Eye (tissue), 1 donor: ENCODE results near the gene PLEKHG4B.
"Not testable (repeated sequence)": the region's sequence is repeated elsewhere in the genome, so short reads cannot be mapped to it uniquely, and the experiment has no call there.

ENCODE experiments used
- DNase-seq: peaks from one replicate; pipeline ENCODE4 v3.0.0-alpha.2; 2015

The PLEKHG4B gene

DNA sequence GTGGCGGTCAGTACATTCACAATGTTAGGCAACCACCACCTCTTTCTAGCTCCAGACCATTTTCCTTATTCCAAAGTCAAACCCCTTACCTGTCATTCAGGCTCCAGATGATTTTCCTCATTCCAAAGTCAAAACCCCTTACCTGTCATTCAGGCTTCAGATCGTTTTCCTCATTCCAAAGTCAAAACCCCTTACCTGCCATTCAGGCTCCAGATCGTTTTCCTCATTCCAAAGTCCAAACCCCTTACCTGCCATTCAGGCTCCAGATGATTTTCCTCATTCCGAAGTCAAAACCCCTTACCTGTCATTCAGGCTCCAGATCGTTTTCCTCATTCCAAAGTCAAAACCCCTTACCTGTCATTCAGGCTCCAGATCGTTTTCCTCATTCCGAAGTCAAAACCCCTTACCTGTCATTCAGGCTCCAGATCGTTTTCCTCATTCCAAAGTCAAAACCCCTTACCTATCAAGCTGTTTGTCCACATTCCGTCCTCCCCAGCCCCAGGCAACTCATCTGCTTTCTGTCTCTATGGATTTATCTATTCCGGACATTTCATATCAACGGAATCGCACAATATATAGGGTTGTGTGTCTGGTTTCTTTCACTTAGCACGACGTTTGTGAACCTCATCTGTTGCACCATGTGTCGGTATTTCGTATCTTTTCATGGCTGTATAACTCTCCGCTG, 5.2 kb downstream of the PLEKHG4B start:
- no peak for DNase-seq

DNA sequence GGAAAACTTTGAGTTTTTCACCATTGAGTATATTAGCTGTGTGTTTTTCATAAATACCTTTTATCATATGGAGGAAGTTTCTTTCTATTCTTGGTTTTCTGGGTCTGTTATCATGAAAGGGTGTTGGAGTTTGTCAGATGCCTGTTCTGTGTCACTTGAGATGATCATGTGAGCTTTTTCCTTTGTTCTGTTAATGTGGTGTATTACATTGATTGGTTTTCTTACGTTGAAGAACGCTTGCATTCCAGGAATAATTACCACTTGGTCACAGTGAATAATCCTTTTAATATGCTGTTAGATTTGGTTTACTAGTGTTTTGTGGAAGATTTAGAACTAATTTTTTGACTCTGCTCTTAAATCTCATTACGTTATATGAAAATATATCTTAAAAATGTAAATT, 7.8 kb downstream of the PLEKHG4B start:
- DNase-seq = peak; percentile 42

DNA sequence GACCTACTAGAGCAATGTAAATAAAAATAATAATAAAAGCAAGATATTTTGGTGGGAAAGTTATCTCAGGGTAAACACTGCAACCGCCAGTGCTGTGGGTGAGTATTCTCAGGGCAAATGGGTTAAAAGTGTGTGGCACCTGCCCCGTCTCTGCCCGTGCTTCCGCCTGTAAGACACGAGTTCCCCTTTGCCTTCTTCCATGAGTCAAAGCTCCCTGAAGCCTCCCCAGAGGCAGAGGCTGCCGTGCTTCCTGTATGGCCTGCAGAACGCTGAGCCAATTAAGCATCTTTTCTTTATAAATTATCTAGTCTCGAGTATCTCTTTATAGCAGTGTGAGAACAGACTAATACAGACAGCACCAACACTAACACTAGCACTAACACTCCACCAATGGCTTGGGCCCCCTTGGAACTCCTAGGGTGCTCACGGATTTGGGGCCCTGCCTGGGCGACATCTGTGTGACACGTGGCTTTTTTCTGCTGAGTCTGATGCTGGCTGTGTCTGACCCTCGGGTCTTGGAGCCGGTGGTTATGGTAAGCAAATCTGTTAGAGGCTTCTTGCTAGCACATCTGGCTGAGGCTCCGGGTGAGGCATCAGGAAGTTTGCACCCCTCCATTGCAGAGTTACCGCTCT, 10.6 kb downstream of the PLEKHG4B start:
- DNase-seq = no peak

DNA sequence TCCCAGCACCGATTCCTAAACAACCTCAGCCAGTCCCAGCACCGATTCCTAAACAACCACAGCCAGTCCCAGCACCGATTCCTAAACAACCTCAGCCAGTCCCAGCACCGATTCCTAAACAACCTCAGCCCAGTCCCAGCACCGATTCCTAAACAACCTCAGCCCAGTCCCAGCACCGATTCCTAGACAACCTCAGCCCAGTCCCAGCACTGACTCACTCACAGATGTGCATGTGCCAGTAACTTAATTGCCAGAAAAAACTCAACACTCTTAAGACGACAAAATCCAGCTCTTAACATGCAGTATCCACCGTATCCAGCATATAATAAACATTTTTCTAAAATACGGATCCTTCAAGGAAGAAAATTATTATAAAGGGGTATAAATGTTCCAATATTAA, 12.1 kb downstream of the PLEKHG4B start:
- not testable (repeated sequence) for DNase-seq

DNA sequence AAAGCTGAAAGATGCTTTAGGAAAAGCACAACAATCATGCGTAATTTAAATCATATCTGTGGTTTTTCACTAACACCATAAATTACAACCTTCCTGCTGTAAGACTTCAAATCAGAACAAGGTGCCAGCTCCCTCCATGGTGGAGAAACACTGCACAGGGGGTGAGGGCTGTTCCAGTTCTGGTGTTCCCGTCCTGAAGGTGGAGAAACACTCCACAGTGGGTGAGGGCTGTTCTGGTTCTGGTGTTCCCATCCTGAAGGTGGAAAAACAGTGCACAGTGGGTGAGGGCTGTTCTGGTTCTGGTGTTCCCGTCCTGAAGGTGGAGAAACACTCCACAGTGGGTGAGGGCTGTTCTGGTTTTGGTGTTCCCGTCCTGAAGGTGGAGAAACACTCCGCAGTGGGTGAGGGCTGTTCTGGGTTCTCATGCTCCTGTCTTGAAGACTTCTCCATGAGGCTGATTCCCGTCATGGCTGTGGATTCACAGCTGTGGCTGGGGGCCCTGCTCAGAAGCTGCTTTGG, 12.9 kb downstream of the PLEKHG4B start:
- no peak for DNase-seq

DNA sequence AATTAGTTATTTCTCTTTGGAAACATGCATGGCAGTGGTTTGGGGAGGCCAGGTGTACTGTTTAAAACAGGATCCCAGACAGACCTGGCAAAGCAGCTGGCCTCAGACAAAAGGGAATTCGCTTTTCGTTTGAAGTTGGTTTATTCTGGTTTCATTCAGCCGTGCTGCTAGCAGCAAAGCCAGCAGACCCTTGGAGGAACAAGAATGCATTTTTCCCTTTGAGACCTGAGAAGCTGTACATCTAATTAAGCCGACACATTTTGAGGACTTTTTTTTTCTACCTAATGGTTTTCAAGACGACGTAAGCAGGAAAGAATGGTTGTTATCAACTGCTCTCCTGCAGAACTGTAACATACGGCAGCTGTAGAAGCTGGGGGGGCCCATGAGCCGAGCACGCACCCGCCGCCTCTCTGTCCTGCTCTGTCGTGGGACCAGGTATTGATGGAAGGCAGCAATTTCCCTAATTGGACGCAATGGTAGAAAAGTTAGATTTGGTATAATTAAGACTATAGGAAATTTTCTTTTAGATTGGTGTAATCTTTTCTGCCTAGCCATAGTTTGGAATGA, 13.6 kb downstream of the PLEKHG4B start:
- DNase-seq = peak; percentile 42

DNA sequence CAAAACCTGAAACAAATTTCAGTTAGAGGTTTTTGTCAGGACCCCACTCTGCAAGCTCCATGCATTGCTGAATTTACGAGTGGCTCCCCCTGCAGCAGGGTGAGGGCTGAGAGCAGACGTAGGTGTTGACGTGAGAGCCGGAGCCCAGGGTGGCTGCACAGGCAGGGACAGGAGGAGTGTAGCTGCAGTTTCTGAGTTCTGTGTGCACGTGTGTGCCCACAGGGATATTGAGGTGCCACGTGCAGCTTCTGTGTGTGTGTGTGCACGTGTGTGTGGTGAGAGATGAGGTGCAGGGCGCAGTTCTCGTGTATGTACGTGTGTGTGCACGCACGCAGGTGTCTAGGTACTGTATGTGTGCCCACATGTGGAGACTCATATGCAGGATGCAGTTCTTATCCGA, 14.6 kb downstream of the PLEKHG4B start:
- DNase-seq = peak; percentile 24

DNA sequence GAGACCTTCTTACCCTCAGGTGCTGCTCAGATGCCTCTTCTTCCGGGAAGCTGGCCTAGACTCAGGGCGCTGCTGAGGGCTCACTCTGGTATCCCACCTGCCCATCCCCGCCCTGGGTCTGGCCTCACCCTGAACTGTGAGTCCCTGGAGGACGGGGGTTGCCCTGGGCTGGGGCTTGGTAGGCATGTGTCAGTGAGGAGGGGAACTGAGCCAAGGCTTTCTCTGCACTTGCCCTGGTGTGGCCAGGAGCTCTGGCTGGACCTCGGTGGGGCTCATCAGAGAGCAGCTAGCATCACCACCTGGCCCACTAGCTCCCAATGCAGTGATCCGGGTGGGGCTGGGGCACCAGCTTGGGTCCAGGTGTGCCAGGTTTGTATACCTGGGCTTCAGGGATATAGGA, 15.6 kb downstream of the PLEKHG4B start:
- no peak for DNase-seq

DNA sequence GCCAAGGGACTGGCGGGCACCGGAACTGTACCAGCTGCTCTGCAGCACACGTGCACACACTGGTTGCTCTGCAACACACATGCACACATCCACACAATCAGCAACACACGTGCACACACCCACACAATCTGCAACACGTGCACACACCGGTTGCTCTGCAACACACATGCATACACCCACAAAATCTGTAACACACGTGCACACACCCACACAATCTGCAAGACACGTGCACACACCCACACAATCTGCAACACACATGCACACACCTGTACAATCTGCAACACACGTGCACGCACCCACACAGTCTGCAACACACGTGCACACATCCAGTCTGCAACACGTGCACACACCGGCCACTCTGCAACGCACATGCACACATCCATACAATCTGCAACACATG, 17.9 kb downstream of the PLEKHG4B start:
- DNase-seq = no peak

DNA sequence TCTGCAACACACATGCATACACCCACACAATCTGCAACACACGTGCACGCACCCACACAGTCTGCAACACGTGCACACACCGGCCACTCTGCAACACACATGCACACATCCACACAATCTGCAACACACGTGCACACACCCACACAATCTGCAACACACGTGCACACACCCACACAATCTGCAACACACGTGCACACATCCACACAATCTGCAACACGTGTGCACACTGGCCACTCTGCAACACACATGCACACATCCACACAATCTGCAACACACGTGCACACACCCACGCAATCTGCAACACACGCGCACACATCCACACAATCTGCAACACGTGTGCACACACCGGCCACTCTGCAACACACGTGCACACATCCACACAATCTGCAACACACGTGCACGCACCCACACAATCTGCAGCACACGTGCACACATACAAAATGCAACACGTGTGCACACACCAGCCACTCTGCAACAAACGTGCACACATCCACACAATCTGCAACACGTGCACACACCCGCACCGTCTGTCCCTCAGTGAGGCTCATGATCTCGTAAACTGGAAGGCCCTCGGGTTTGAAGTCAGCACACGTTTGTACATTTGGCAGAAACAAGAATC, 18.4 kb downstream of the PLEKHG4B start:
- no peak for DNase-seq

DNA sequence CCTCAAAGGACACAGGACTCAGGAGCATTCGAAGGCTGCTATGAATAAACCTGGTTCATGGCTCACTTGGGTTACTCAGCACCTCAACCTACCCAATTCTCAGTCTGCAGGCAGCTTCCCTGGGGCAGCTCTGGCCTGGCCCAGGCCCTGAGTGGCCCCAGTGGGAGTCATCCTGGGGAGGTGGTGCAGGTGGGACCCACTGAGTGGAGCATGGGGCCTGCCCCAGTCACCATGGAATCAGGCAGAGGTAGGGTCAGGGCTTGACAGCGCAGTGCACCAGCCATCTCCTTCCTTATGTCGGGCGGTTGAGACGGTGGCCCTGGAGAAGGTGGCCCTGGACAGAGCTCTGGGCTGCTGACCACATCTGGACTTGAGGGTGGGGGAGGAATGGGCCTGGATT, 19.2 kb downstream of the PLEKHG4B start:
- no peak for DNase-seq

DNA sequence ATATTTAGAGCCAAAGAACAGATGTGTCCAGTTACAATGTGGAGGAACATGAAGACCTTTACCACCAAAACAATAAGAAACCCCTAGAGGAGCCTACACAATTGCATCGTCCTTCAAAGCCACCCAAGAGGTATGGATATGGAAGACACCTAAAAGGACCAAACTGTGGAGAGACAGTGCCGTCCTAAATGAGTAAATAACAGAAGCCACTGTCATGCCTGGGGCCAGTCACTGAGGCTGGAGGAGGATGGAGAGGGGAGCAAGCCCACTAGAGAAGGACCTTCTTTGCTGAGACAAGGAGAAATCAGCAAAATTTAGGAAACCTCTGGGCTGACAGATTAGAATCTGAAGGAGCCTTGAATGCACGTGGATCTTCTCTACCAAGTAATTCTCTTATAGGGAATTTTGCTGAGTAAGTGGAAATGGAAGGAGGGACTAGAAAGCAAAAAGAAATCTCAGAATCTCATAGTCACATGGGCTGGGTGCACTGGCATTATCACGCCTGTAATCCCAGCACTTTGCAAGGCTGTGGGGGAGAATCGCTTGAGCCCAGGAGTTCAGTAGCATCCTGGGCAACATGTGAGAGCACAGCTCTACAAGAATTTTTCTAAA, 27.6 kb downstream of the PLEKHG4B start:
- DNase-seq = no peak

DNA sequence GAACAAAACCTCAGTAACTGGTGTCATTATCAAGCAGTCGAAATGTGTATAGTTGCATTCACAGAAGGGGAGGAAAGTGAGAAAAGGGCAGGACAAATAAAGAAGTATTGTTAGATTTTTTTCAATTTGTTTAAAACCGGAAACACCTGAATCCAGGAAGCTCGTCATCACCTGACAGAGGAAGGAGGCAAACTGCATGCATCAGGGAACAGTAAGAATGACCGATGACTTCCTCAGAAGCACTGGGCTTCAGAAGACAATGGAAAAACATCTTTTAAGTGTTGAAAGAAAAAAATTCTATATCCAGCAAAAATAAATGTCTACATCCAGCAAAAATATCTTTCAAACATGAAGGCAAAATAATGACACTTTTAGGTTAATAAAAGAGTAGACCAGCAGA, 29.5 kb downstream of the PLEKHG4B start:
- no peak for DNase-seq

DNA sequence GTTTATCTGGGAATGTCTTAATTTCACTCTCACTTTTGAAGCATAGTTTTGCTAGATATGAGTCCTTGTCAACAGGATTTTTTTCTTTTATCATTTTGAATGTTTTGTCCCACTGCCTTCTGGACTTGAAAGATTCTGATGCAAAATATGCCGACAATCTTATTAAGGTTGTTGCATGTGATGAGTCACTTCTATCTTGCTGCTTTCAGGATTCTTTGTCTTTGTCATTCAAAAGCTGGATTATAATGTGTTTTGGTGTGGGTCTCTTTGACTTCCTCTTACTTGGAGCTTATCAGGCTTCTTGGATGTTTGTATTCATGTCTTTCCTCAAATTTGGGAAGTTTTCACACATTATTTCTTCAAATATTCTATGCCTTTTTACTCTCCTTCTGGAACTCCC, 33.8 kb downstream of the PLEKHG4B start:
- DNase-seq = no peak

DNA sequence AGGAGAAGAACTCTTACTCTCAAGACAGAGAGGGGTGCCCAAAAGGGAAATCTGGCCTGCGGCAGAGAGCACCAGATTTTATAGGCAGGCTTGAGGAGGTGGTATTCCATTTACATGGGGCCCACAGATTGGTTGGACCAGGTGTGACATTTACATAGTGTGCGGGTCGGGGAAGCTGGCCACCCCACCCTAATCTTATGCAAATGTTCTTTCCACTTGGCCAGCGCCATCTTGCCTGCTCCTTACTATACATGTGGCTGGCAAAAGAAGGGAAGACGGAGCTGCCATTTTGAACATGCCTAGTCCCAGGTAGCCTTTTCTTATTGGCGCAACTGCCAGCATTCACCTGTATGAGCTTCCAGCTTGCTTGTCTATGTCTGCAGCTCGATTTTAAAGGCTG, 34.8 kb downstream of the PLEKHG4B start:
- no peak for DNase-seq

DNA sequence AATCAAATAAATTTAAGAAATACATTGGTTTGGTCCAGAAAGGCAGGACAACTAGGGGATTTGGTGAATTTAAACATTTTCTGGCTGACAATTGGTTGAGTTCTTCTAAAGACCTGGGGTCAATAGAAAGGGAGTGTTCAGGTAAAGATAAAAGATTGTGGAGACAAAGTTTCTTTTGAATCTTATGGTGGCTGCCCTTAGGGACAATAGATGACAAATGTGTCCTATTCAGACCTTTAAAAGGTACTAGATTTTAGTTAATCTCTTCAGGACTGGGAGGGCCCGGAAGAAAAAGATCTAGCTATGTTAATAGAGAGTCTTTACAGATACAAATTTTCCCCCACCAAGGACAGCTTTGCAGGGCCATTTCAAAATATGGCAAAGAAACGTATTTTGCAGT, 35.9 kb downstream of the PLEKHG4B start:
- no peak for DNase-seq

DNA sequence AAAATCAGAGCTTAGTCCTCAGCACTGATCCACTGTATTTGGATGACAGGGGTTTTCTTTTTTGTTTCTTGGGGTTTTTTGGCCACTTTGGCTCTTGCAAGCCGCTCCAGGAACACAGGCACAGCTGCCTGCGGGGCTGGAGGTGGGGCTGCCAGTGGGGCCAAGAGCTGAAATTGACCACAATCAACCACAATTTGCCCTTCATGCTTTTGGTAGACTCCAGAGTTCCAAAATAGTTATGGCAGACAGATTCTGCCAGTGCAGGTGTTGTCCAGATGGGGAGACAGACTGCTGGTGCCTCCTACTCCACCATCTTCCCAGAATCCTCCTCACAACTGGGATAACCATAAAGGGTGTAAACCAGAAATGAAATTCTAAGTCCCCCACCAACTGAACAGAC, 36.5 kb downstream of the PLEKHG4B start:
- DNase-seq = no peak

DNA sequence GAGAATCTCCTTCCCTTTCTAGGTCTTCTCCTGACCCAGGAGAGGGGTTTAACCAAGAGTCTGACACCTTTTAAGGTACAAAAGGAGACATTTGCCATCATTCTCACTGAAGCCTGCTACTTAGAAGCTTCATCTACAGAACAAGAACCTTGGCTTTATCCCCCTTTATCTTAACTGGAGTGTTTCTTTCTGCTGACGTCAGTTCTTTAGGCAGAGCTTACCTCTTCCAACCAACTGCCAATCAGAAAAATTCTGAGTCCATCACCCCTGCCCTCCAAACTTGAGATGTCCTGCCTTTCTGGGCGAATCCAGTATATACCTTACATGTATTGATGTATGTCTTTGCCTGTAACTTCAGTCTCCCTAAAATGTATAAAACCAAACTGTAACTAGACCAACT, 37.2 kb downstream of the PLEKHG4B start:
- DNase-seq = no peak

DNA sequence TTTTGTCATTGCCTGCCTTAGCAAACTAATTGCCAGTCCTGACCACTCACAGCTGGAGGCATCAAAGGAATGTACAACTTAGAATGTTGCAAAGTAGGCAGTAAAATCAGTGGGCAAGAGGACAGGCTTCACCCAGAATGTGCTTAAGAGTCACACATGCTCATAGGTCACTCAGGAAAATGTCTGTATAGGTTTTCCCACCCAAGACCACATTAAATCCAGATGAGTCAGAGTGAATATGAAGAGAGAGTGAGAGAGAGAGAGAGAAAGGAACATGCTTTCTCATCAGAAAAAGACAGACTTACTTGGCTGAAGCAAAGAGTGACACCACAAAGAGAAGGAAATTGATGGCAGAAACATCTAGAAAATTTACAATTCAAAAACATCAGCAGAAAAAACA, 37.9 kb downstream of the PLEKHG4B start:
- no peak for DNase-seq

DNA sequence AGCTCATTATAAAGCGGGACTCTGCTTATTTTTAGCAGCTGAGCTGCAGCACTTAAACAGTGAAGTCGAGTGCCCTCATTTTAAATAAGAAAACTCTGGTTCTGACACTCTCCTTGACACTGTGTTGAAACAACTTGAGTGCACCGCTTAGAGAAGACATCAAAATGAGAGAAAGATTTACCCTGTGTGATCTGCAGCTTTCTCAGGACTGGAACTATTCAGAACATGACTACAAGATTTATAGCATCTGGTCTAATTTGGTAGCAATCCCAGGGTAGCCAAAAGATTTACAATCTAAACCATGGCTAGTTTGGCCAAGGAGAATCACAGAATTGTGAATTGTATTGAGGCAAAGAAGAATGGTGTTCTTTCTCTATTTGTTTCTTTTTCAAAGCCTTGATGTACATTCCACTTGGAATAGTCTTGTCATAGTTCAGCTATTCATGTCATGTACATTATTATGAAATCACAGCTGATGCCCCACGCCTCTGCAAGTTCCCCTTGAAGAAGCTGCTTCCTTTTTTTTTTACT, 38.7 kb downstream of the PLEKHG4B start:
- DNase-seq = no peak

DNA sequence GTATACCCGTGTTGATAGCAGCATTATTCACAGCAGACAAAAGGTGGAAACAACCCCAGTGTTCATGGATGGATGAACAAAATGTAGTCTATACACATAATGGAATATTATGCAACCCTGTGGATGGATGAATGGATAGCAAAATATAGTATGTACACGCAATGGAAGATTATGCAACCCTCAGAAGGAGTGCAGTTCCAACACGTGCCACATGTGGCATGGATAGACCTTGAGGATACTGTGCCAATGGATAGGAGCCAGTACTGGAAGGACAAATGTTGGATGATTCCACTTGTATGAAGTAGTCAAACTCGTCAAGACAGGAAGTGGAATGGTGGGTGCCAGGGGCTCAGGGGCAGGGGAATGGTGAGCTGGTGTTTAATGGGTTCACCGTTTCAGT, 44.9 kb downstream of the PLEKHG4B start:
- no peak for DNase-seq

DNA sequence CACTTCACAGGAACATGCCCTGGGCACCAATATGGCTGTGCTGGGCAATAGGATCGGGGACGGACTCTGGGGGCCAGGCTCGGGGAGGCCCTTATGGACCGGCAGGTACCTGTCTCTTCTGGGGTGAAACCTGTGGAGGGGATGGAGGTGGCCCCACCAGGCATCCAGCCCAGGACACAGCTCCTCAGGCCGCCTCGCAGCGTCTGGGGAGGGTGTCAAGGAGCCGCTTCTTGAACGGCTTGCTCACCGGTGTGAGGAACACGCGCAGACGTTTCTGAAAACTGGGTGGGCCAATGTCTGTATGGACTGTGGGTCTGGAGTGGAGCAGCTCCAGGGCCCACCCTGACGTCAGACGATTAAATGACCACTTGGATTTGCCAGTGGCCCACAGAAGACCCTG, 45.8 kb downstream of the PLEKHG4B start:
- no peak for DNase-seq

DNA sequence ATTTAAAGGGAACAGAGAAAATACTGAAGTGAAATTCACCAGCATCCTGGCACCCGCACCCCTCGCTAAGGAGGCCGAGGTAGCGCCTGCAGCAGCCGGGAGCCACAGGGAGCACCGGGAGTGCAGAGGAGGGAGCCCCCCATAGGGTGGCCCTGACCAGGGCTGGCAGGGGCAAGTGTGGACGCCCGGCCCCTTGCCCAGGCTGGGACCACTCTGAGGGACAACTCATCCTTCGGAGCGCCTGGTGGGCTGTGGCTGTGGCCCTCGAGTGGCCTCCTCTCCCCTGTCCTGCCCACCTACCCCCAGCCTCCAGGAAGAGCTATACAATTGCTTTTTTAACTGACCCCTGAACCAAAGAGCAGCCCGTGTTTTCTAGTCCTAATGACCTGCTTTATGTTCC, 47.0 kb downstream of the PLEKHG4B start:
- no peak for DNase-seq
